ENCODE measurements around the gene RB1. TPM values are rescaled to one million over a fixed set of nuclear protein-coding genes. Genes with fewer than 3 reads are reported as not detected.

RB1 gene
- total RNA-seq, 1 donor from 2014 or later = 41.7 TPM

GRCh38 chr13:48457578-48458242 lies 154.2 kb downstream of the RB1 start:
- no peak for DNase-seq

DNA sequence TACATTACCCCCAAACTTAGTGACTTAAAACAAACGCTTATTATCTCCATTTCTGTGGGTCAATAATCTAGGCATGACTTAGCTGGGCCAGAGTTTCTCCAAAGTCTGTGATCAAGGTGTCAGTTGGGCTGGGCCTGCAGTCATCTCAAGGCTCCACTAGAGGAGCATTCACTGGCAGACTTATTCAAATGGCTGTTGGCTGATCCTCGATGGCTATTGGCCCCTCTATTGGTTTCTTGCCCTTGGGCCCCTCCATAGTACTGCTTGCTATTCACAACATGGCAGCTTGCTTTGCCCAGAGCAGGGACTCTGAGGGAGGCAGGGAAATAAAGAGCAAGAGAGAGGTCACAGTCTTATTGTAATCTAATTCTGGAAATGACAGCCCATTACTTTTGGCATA lies 171.7 kb downstream of the RB1 start:
- DNase-seq = no peak

DNA sequence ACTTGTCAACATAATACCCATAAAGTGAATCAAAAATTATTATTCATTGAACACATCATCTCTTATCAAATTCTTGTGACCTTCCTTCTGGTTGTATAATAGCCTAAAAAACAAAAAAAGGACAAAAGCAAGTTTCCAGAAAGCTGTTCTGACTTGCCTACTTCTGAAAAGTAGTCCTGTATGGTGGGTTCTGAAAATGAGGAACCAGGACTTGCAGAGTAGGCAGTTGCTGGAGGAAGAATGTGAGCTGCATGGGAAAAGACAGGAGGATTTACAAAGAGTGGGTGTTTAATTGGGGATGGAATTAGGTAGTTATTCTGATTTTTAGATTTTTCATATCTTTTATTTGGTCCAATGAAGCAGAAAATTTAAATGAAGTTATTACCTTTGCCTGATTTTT lies 172.7 kb downstream of the RB1 start:
- DNase-seq = no peak

DNA sequence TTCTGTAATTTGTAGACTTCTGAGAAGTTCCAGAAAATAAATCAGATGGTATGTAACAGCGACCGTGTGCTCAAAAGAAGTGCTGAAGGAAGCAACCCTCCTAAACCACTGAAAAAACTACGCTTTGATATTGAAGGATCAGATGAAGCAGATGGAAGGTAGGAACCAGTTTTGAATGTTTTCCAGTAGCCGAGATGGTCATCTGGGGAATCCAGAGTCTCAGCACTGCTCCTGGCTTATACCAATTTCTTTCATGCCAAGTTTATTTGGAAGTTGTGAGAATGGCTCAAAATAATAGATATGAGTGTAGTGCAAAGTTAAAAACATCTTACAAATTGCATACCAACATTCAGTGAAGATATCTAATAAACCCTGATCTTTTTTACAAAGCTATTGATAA lies 173.1 kb downstream of the RB1 start:
- no peak for DNase-seq

DNA sequence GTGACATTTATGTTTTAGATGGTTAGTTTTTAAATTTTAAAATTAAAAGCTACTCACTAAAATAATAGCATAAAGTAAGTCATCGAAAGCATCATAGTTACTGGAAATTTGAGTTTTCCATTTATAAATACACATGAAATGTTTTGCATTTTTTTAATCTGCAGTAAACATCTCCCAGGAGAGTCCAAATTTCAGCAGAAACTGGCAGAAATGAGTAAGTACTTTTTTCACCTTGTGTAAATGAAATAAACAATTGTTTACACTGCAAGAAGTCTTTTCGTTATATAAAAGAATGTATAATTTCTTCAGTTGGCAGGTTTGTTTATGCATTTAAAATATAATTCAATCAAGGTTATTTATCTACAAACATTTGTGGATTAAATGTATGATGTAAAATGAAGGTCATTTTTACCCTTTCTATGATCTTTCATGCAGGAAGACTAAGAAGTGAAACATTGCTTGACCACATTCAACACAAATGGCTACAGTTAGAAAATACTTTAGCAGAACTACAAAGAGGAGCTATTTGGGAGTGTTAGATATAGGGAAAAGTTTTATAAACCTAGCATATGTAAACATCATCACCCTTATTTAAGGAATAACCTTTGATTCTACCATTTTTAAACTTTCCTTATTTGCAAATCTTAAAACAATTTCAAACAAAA lies 173.8 kb downstream of the RB1 start:
- no peak for DNase-seq

- DNase-seq = no peak
Observed at GRCh38 chr13:48478391-48478790, 174.8 kb downstream of the RB1 start.

DNA sequence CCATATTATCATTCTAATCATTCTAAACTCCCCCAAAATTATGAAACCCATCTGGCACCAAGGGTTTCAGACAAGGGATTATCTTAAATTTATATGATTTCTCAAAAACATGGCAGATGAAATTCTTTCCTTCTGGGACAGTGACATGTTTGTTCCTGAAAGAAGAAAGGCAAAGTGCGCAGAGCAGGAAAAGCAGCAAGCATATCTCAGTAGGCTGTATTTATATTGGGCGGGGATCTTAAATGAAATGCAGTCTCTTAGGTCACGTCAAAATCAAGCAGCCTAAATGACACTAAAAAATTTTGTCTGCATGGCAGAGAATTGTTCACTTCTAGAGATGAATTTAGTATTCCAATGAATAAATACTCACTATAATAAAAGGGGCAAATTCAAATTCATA lies 180.0 kb downstream of the RB1 start:
- DNase-seq = no peak

DNA sequence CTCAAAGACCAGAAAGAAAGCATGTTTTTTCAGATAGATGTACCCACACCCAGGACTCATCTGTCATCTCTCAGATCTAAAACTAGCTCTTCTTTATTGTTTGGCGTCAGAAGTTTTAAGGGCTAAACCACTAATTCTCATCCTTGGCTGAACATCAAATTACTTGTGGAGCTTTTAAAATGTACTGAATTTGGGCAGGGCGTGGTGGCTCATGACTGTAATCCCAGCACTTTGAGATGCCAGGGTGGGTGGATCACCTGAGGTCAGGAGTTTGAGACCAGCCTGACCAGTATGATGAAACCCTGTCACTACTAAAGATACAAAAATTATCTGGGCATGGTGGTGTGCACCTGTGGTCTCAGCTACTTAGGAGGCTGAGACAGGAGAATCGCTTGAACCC lies 181.9 kb downstream of the RB1 start:
- no peak for DNase-seq

DNA sequence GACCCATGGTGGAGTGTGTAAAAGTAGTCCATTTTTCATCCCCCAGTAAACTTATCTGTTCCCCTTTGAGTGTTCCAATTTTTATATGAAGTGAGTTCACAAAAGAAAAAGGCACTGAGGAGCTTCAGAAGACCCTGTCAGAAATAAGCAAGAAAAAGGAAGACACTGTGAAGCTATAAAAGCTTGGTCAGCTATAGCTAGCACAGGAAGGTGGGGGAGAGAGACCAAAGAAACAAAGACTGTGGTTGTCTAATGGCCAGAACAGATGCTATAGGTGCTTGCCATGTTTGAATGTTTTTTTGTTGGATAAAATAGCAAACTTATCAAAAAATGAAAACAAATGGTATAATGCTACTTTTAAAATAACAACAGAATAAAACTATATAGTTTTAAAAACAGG lies 182.8 kb downstream of the RB1 start:
- no peak for DNase-seq

GRCh38 chr13:48486836-48487235 lies 183.3 kb downstream of the RB1 start:
- no peak for DNase-seq

GRCh38 chr13:48487968-48488367 lies 184.4 kb downstream of the RB1 start:
- no peak for DNase-seq

DNA sequence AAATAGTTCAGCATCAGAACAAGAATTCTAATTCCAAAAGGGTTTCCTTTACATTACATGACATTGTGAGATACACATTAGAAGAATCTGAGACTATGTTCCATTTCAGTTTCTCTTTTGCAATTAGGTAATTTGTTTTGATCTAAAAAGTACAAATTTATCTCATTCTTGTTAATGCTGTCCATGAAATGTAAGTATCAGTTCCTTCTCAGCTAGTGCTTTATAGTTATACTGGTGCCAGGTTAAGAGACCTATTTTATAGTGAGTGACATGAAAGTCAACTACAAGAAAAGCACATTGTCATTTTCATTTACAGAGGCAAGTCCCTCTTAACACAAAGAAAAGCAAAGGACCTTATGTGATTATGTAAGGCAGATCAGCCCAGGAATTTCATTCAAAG lies 185.4 kb downstream of the RB1 start:
- DNase-seq = no peak

GRCh38 chr13:48489666-48490065 lies 186.1 kb downstream of the RB1 start:
- no peak for DNase-seq

DNA sequence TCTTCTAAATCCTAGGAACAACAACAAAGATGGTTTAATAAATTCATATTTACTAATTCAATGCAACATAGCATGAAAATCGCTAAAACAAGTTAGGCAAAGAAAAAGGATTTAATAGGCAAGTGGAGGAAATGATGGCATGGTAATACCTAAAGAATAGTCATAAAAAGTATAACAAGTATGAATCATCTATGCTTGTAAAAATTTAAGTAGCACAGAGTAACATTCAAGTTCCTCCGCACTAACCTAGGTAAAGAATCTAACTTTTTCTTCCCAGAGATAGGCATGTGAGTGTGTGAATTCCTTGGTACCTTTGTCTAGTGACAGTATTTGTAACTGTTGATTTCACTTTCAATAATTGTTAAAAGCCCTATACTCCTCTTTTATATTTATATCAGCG lies 186.7 kb downstream of the RB1 start:
- no peak for DNase-seq

DNA sequence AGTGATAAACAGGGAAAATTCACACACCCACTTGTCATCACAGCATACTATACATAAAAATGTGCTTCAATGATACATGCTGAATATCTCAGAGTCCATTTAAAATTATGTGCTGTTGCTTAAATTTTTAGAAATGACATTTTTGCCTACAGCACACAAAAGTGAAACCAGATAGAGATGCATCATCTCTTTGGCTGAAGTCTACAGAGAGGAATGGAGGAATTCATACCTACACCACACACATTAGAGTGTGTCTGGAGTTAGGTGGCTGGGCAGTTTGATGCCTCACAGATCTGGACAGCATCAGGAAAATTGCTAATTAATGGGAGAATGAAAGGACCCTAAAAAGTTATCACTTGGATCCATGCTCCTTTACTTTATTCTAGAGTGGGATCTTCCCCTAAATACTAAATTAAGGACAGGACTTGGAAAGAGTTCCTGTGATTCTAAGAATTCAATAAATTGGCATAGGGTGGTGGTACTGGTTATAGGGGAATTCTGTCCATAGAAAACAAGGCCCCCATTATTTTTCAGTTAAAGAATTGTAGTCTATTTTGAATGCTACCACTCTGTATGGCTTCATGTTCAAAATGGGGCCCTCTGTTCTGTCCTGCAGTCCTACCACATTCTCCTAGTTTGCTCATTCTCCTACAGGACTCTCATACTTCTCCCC lies 188.0 kb downstream of the RB1 start:
- no peak for DNase-seq

DNA sequence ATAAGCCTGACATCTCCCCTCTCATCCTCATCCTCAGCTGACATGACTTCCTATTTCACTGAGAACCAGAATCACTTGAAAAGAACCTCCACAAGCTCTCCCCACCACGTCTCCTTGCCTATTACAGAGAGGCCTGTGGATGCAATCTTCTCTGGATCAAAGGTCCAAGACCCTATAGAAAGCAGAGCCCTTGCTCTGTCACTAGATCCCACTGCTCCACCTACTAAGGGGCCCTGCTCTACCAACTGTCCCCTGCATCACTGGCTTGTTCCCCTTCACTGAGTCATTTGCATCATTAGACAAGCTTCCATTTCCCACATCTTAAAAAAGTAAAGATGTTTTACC lies 188.5 kb downstream of the RB1 start:
- DNase-seq = no peak

DNA sequence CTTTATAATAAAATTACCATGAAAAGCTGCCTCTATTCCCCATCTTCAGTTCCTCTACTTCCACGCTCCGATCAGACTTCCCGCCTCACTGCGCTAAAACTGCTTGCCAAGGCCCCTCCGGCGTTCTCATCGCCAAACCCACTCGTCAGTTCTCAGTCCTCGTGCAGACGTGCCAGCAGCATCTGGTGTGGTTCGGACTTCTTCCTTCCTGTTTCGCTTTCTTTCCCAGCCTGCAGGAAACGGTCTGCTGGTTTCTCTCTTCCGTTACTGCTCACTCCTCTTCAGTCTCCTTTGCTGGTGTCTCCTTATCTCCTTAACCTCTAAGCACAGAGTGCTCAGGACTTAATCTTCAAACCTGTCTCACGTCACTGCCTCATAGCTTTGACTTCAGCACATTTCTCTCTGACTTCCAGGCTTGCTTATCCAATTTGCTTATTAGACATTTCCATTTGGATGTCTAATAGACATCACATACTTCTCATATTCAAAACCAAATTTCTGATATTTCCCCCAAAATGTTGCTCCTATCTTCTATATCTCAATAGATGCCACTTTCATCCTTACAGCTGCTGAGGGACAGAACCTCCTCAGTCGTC lies 189.0 kb downstream of the RB1 start:
- DNase-seq = peak; percentile 81

DNA sequence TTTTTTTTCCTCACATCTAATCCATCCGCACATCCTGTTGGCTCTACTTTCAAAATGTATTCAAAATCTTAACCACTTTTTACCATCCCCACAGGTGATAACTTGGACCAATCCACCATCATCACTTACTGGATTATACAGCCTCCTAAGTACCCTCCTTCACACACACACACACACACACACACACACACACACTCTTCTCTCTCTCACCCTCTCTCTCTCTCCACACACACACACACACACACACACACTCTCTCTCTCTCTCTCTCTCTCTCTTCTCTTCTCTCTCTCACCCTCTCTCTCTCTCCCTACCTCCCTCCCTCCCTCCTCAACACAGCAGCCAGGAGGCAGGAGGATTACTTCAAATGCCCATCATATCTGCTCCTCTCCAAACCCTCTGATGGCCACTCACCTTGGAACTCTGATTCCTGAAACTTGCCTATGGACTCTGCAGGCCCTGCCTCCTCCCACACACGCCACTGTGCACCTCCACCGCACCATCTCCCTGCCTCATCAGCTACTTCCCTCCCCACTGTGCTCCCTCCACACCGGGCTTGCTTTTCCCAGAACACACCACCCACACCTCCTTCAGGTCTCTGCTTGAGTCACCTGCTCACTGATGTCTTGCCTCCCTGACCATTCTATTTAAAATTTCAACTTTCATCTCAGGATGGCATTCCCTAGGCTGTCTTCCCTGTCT lies 189.7 kb downstream of the RB1 start:
- DNase-seq = no peak

GRCh38 chr13:48493851-48494250 lies 190.3 kb downstream of the RB1 start:
- peak; percentile 36 for DNase-seq

DNA sequence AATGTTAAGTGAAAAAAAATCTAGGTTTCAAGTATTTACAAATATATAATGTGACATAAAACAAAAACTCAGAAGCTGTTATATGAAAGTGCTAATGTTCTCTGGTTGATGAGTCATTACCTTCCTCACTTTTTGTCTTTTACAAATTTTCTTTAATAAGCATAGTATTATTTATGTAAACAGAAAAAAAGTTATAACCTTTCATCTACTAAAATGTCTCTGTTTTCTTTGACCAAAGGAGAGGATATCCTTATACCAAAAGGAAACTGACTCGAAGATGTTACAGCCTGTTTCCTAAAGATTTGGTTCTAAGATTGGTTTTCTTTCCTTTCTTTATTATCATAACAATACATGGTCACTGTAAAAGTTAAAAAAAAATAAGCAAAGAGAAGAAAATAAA lies 191.3 kb downstream of the RB1 start:
- peak; percentile 78 for DNase-seq

DNA sequence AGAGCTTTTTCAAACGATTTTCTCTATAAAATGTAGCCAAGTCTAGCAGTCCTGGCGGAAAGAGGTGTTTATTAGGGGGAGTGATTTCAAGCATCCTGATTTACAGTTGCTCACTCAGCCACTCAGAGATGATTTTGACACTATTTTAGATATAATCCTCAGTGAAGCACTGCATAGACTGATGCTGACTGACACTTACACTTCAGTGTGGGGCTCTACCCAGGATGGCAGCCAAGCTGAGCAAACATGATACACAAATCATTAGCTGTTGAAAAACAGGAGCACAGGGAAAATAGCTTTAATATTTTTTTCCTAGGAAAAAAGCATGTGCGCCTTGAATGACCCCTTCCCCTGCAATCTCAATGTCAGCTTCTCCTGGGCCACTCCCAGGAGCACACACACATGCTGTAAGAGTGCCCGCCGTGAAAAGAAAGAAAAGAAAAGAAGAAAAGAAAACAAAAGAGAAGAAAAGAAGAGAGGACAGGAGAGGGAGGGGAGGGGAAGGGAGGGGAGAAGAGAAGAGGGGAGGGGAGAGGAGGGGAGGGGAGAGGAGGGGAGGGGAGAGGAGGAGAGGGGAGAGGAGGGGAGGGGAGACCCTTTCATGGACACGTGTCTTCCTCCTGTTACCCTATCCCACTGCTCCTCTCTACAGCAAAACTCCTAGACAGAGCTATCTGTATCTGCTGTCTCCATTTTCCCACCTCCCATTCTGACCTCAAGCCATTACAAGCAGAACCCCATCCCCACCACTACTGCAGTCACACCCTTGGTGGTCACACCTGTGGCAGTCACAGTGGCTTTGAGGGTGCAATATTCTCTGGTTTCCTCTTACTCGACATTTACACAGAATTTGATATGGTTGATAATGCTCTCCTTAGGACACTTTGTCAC lies 193.0 kb downstream of the RB1 start:
- no peak for DNase-seq

GRCh38 chr13:48497669-48498068 lies 194.1 kb downstream of the RB1 start:
- no peak for DNase-seq

Measured in dermis blood vessel endothelial cell (primary cell).